Measurements from ENCODE around the gene OR2A14.

- TF ChIP-seq CTCF (IDR thresholded peaks at IDR 0.05; ENCODE audit: low read length), result no peak
- TF ChIP-seq EZH2 (IDR thresholded peaks at IDR 0.05; ENCODE audit: borderline replicate concordance, low read length), result no peak
These were observed 9.3 kb upstream of the OR2A14 start for GRCh38 chr7:144113651-144114050.
